HepG2 (cell line): ENCODE measurements around the gene FGF18. TPM values are rescaled to one million over a fixed set of nuclear protein-coding genes. Genes with fewer than 3 reads are reported as not detected.

Source experiments
- ATAC-seq: fragments of 200-7000 bp; cut with Tn5 transposase; 3 replicates; pipeline ENCODE4 v1.9.1; 2020; ENCODE audit warnings: mild to moderate bottlenecking, moderate library complexity
- BruUV-seq: library from RNA; stranded (reverse); fragments of 400-500 nt; replicated peaks from 2 replicates; lab custom pipeline; 2021; lab: Mats Ljungman, UMichigan
- CTCF ChIA-PET: fragments of 300-600 bp; formaldehyde crosslinking; extraction: SDS; loops from one replicate; lab custom pipeline; 2021; ENCODE audit warnings: low total read pairs, inconsistent platforms, low intra/inter-chr PET ratio; lab: Yijun Ruan, JAX
- POLR2A ChIA-PET: fragments of 350-600 bp; sonication (Branson Sonifier 250); formaldehyde crosslinking; loops from one replicate; lab custom pipeline; 2020; ENCODE audit warnings: antibody characterized with exemption, inconsistent platforms; lab: Yijun Ruan, JAX
- DNase-seq: peaks from one replicate; pipeline ENCODE4 v3.0.0-alpha.2; 2015; ENCODE audit warnings: low spot score
- FAIRE-seq: peaks from 3 replicates; lab custom pipeline; 2011; peaks lifted over from hg19 to GRCh38; lab: Jason Lieb, UNC
- H2AFZ ChIP-seq: one replicate; pipeline ENCODE4 v1.6.1; 2011; ENCODE audit warnings: low read length, inconsistent platforms
- H3K27ac ChIP-seq: fragments of 300-600 bp; 3 replicates; pipeline ENCODE4 v1.8.0; 2011; ENCODE audit warnings: mixed run types, mild to moderate bottlenecking, mixed read lengths, low read length, inconsistent platforms; ENCODE audit not compliant: insufficient read depth; ENCODE audit errors: extremely low read length
- H3K27me3 ChIP-seq, 2 experiments: fragments of 200-600 bp in 1 of 2; 2 replicates in 1 of 2; 3 replicates in 1 of 2; pipeline versions ENCODE4 v1.6.0 to v1.8.0; 2011; ENCODE audit warnings: low read length in 2 of 2, mild to moderate bottlenecking in 2 of 2, moderate library complexity in 2 of 2, inconsistent platforms in 1 of 2; ENCODE audit not compliant: insufficient read depth in 2 of 2, control insufficient read depth in 1 of 2
- H3K36me3 ChIP-seq, 2 experiments: fragments of 200-600 bp in 1 of 2; replicated peaks in 1 of 2; 2 replicates in 1 of 2; 3 replicates in 1 of 2; pipeline versions ENCODE4 v1.5.1 to v1.8.0; 2011; ENCODE audit warnings: low read length in 2 of 2, inconsistent platforms in 1 of 2; ENCODE audit not compliant: insufficient read depth in 2 of 2, control insufficient read depth in 1 of 2
- H3K4me1 ChIP-seq: 2 replicates; pipeline ENCODE4 v1.5.1; 2012; ENCODE audit warnings: low read length, inconsistent platforms; ENCODE audit not compliant: insufficient read depth
- H3K4me2 ChIP-seq: 2 replicates; pipeline ENCODE4 v1.6.0; 2011; ENCODE audit warnings: low read depth, low read length, inconsistent platforms
- H3K4me3 ChIP-seq, 3 experiments: fragments of 200-600 bp in 1 of 3; sonication (generic), shearing (Covaris generic) in 1 of 3; replicated peaks in 1 of 3; 2 replicates each; pipeline ENCODE4 v1.5.1; 2011 to 2016; ENCODE audit warnings: low read length in 3 of 3, inconsistent platforms in 2 of 3, low read depth in 2 of 3, mild to moderate bottlenecking in 2 of 3, control low read depth in 1 of 3, mixed read lengths in 1 of 3; ENCODE audit not compliant: insufficient read depth in 1 of 3
- H3K79me2 ChIP-seq: one replicate; pipeline ENCODE4 v1.6.1; 2011; ENCODE audit warnings: low read length, inconsistent platforms; ENCODE audit not compliant: insufficient read depth
- H3K9ac ChIP-seq: 2 replicates; pipeline ENCODE4 v1.6.0; 2011; ENCODE audit warnings: mild to moderate bottlenecking, low read depth, low read length, inconsistent platforms; ENCODE audit not compliant: insufficient read depth
- H3K9me3 ChIP-seq: 2 replicates; pipeline ENCODE4 v1.5.1; 2012; ENCODE audit warnings: mild to moderate bottlenecking, low read length
- H4K20me1 ChIP-seq: 2 replicates; pipeline ENCODE4 v1.6.0; 2011; ENCODE audit warnings: inconsistent platforms, mild to moderate bottlenecking, low read length, moderate library complexity; ENCODE audit not compliant: insufficient read depth
- HNRNPH1 ChIP-seq: fragments of 200-400 bp; formaldehyde crosslinking; optimal IDR thresholded peaks from 2 replicates; pipeline ENCODE3; 2017; ENCODE audit warnings: mild to moderate bottlenecking, low read depth, low read length
- ZFP36L1 ChIP-seq: sonication (generic); formaldehyde crosslinking; IDR thresholded peaks from 2 replicates; pipeline ENCODE4 v1.8.0; 2022; ENCODE audit warnings: mild to moderate bottlenecking, missing genetic modification reagents, moderate library complexity
- ZFP37 ChIP-seq: sonication (generic); formaldehyde crosslinking; IDR thresholded peaks from 2 replicates; pipeline ENCODE4 v1.4.0; 2020; ENCODE audit warnings: missing genetic modification reagents, borderline replicate concordance
- ZNF367 ChIP-seq: sonication (generic); formaldehyde crosslinking; IDR thresholded peaks from 2 replicates; pipeline ENCODE4 v1.4.0; 2020; ENCODE audit warnings: missing genetic modification reagents, borderline replicate concordance
- ZNF446 ChIP-seq: sonication (generic); formaldehyde crosslinking; IDR thresholded peaks from 2 replicates; pipeline ENCODE4 v1.5.0; 2020; ENCODE audit warnings: mild to moderate bottlenecking, missing genetic modification reagents
- ZNF468 ChIP-seq: sonication (generic); formaldehyde crosslinking; IDR thresholded peaks from 2 replicates; pipeline ENCODE4 v1.8.0; 2022; ENCODE audit warnings: mild to moderate bottlenecking, moderate library complexity, missing genetic modification reagents
- ZNF670 ChIP-seq: sonication (generic); formaldehyde crosslinking; IDR thresholded peaks from 2 replicates; pipeline ENCODE4 v1.8.0; 2022; ENCODE audit warnings: mild to moderate bottlenecking, missing genetic modification reagents, borderline replicate concordance
- ZNF761 ChIP-seq: sonication (generic); formaldehyde crosslinking; conservative IDR thresholded peaks from 2 replicates; pipeline ENCODE4 v1.4.0; 2020; ENCODE audit warnings: mild to moderate bottlenecking, missing genetic modification reagents
- WGBS: methylation state at CpG from one replicate; pipeline ENCODE4 v1.1.6; 2017; ENCODE audit warnings: low lambda C conversion rate; 5-methylcytosine and 5-hydroxymethylcytosine counted together
- in situ Hi-C: cut with HindIII; loops from 2 replicates; pipeline ENCODE4 v1.10.0; 2017; ENCODE audit warnings: low pct_unique_long_range_greater_than_20kb; ENCODE audit not compliant: extremely low pct_ligation_motif_present
- intact Hi-C: fragments of 100-400 bp; cut with micrococcal nuclease; formaldehyde crosslinking; loops from one replicate; pipeline ENCODE4 v1.10.0; 2022; ENCODE audit not compliant: unreplicated experiment
- polyA plus RNA-seq, 8 experiments: library from polyadenylated mRNA; depleted of rRNA in 3 of 8; stranded (reverse) in 7 of 8; unstranded in 1 of 8; fragments of >200 nt; fragmentation: Illumina TruSeq in 4 of 8; extraction: Trizol in 4 of 8; gene quantifications; 2 replicates each; pipeline versions ENCODE4 v1.2.1 to v1.2.3, GENCODE V29; 2011 to 2016; ENCODE audit warnings: low read depth in 4 of 8, missing spikeins in 1 of 8, mixed read lengths in 1 of 8; ENCODE audit not compliant: insufficient read depth in 1 of 8
- total RNA-seq, 5 experiments: library from RNA; depleted of rRNA; stranded (reverse); fragments of >200 nt; fragmentation: Illumina TruSeq; extraction: Trizol; gene quantifications; 2 replicates each; pipeline ENCODE4 v1.2.3, GENCODE V29; 2016; ENCODE audit warnings: low read depth in 1 of 5

The FGF18 gene
- total and polyA plus RNA-seq, 2 of the 13 experiments (the other 11 are each of a cell fraction or from before 2014, with no cell fraction given) = not detected

- BruUV-seq = no TSS peak
- DNase-seq = no peak
- in situ Hi-C loops (no loop called here), intact Hi-C loops (no loop called here)
- Histone ChIP-seq H3K27ac (no peak overlapping the region), H4K20me1 (no peaks in the 10 kb centered on the region), H3K4me1 (no peaks in the 10 kb centered on the region)
- POLR2A ChIA-PET = no interaction called here
- ATAC-seq = no peak
- TF ChIP-seq ZNF367 = no peak
- TF ChIP-seq ZFP36L1 = no peak
- TF ChIP-seq ZNF468 (CRISPR knock-in tag) = no peak
- TF ChIP-seq HNRNPH1 = no peak
- no peak for TF ChIP-seq ZNF446 (CRISPR knock-in tag)
- TF ChIP-seq ZNF670 (CRISPR knock-in tag) = no peak
- TF ChIP-seq, all 625 proteins: peak for 0
- Histone ChIP-seq H3K9me3 (no peaks in the 10 kb centered on the region), H3K4me3 (no peak overlapping the region), H3K4me2 (no peak overlapping the region), H3K79me2 (no peaks in the 10 kb centered on the region), H2AFZ (no peak overlapping the region), H3K36me3 (no peaks in the 10 kb centered on the region), H3K27me3 (0 out of 5 replicates have a peak, but pooled peaks cover 1 to 2% of the 10 kb centered on the region in 2 experiments), H3K9ac (no peak overlapping the region)
- 7% methylated on average over 1 of the region's 1 CpG for WGBS
- no peak for FAIRE-seq
- CTCF ChIA-PET = no interaction called here
These were observed 57.3 kb downstream of the FGF18 start for GRCh38 chr5:171476701-171477100.

- H4K20me1 ChIP-seq = no peaks in the 10 kb centered on the region
- H3K9me3 ChIP-seq = no peaks in the 10 kb centered on the region
- WGBS = 7% methylated on average over 2 of the region's 2 CpGs
- in situ Hi-C loops (no loop called here), intact Hi-C loops (no loop called here)
- H3K4me3 ChIP-seq = no peak overlapping the region
- ChIA-PET POLR2A (no interaction called here), CTCF (no interaction called here)
- H3K9ac ChIP-seq = no peak overlapping the region
- no peak overlapping the region for H3K27ac ChIP-seq
- no peak overlapping the region for H3K4me2 ChIP-seq
- no peaks in the 10 kb centered on the region for H3K4me1 ChIP-seq
- H2AFZ ChIP-seq = no peak overlapping the region
- ATAC-seq (no peak), DNase-seq (no peak)
- TF ChIP-seq ZNF761 (CRISPR knock-in tag) = no peak
- TF ChIP-seq ZFP37 (CRISPR knock-in tag) = no peak
- TF ChIP-seq, all 625 proteins: peak for 0
- Histone ChIP-seq H3K79me2 (no peaks in the 10 kb centered on the region), H3K36me3 (no peaks in the 10 kb centered on the region), H3K27me3 (0 out of 5 replicates have a peak, but pooled peaks cover 1 to 2% of the 10 kb centered on the region in 2 experiments)
- no peak for FAIRE-seq
- BruUV-seq = no TSS peak
These were observed 57.7 kb downstream of the FGF18 start for GRCh38 chr5:171477101-171477500.
